Measurements from ENCODE around the gene INAFM1.

Gene INAFM1

DNA sequence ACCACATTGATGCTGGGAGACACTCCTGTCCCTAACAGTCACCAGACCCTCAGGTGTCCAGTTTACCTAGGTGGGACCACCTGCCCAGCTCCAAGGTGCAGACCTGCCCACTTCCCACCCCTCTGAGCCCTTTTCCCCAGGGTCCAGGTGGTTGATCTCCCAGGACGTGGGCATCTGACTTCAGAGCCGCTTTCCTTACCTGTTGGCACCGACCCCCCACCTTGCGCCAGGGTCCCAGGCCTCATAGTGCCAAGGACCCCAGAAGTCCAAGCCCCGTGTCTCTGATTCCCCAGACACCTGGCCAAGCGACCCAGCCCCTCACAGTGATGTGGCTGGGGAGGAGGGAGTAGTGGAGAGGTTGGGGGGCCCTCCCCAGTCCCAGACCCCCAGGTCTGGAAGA is 34.1 kb upstream of the INAFM1 start:
- peak overlapping the region; percentile 53 to 67 (median 66) for H3K4me3 Mint-ChIP-seq
- no peak overlapping the region for H3K27ac Mint-ChIP-seq
- peaks cover 26% of the 10 kb centered on the region for H3K27me3 Mint-ChIP-seq (ENCODE audit: low read depth)
- no peaks in the 10 kb centered on the region for H3K9me3 Mint-ChIP-seq
- TF ChIP-seq, protein P1, sequence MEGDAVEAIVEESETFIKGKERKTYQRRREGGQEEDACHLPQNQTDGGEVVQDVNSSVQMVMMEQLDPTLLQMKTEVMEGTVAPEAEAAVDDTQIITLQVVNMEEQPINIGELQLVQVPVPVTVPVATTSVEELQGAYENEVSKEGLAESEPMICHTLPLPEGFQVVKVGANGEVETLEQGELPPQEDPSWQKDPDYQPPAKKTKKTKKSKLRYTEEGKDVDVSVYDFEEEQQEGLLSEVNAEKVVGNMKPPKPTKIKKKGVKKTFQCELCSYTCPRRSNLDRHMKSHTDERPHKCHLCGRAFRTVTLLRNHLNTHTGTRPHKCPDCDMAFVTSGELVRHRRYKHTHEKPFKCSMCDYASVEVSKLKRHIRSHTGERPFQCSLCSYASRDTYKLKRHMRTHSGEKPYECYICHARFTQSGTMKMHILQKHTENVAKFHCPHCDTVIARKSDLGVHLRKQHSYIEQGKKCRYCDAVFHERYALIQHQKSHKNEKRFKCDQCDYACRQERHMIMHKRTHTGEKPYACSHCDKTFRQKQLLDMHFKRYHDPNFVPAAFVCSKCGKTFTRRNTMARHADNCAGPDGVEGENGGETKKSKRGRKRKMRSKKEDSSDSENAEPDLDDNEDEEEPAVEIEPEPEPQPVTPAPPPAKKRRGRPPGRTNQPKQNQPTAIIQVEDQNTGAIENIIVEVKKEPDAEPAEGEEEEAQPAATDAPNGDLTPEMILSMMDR (IDR thresholded peaks at IDR 0.05; ENCODE audit: unreplicated experiment in 3 of 3), result no peak
- H3K4me1 Mint-ChIP-seq, result peaks cover 12% of the 10 kb centered on the region
- H3K36me3 Mint-ChIP-seq (ENCODE audit: low read depth), result no peaks in the 10 kb centered on the region

DNA sequence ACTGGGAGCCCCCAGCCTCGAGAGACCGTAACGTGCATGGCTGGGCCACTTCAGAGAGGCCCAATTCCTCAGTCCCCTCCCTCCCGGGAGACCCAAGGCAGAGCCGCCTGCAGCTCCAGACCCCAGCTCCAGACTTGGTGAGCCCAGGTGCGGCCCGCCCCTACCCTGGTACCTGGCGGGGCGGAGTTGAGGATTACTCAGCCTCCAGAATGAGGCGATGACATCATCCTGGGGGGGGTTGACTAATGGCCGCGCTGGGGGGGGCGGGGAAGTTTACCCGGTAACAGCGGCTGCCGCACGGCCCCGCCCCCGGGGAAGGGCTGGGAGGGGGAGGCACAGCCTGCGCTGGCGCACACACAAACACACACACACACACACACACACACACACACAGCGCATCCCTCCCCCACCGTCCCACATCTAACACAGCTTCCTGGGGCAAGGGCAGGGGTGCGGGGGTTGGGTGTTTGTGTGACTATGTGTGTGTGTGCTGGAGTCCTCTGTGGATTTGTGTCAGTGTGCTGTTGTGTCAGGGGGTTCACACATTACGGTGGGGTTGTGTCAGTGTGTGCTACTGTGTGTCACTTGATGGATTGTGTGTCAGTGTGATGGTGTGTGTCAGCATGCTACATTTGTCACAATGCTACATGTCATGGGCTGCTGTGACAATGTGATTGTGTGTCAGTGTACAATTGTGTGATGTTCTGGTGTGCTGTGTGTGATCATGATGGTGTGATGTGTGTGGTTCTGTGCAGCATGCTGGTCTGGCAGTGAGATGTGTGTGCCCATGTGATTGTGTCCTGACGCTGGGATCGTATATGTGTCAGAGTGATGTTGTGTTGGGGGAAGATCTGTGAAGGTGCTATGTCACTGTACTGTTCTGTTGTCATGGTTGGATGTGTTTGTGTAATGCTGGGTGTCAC is 33.4 kb upstream of the INAFM1 start:
- H3K27ac Mint-ChIP-seq, result no peak overlapping the region
- H3K4me1 Mint-ChIP-seq, result peaks cover 12% of the 10 kb centered on the region
- H3K36me3 Mint-ChIP-seq (ENCODE audit: low read depth), result no peaks in the 10 kb centered on the region
- H3K4me3 Mint-ChIP-seq, result peak overlapping the region in 1 of 3 experiments; percentile 53
- H3K9me3 Mint-ChIP-seq, result no peaks in the 10 kb centered on the region
- TF ChIP-seq, protein P1 (IDR thresholded peaks at IDR 0.05; ENCODE audit: unreplicated experiment in 3 of 3), result no peak
- H3K27me3 Mint-ChIP-seq (ENCODE audit: low read depth), result peaks cover 23% of the 10 kb centered on the region

DNA sequence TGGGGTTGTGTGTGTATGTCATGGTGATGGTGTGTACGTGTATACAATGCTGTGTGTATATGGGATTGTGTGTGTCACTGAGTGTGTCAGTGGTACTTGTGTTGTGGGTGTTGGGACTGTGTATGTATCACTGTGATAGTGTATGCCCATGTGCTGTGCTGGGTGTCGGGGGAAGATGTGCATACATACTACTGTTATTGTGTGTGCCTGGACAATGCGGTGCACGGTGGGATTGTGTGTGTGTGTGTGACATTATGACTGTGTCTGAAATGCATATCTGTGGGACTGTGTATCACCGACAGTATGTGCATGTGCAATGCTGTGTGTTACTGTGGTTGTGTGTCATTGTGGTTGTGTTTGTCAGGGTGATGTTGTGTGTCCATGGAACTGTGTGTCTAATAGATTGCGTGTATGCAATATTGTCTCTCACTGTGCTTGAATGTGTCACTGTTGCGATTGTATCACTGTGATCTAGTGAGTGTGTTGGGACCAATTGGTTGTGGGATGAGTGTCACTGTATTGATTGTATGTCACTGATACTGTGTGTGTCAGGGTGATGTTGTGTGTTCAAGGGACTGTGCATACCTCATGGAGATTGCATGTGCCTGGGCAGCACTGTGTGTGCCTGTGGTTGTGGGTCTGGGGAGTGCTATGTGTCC is 32.6 kb upstream of the INAFM1 start:
- TF ChIP-seq, protein P1 (IDR thresholded peaks at IDR 0.05; ENCODE audit: unreplicated experiment in 3 of 3), result no peak
- H3K9me3 Mint-ChIP-seq, result no peaks in the 10 kb centered on the region
- no peaks in the 10 kb centered on the region for H3K36me3 Mint-ChIP-seq (ENCODE audit: low read depth)
- peaks cover 22% of the 10 kb centered on the region for H3K27me3 Mint-ChIP-seq (ENCODE audit: low read depth)
- no peak overlapping the region for H3K4me3 Mint-ChIP-seq
- peaks cover 12% of the 10 kb centered on the region for H3K4me1 Mint-ChIP-seq
- H3K27ac Mint-ChIP-seq, result no peak overlapping the region

DNA sequence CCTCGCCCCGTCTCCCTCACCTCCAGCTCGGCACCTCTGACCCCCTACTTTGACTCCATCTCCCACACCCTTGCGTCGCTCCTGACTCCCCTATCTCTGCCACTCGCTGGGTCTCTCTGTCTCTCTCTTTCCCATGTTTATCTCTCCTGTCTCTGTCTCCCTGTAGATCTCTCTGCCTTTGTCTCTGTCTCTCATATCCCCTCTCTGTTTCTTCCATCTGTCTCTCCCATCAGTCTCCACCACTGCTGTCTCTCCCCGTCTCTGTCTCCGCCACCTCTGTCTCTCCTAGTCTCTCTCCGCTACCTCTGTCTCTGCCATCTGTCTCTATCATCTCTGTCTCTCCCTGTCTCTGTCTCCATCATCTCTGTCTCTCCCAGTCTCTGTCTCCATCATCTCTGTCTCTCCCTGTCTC is 31.3 kb upstream of the INAFM1 start:
- H3K27me3 Mint-ChIP-seq (ENCODE audit: low read depth), result peaks cover 28% of the 10 kb centered on the region
- H3K4me1 Mint-ChIP-seq, result peaks cover 17% of the 10 kb centered on the region
- H3K4me3 Mint-ChIP-seq, result peak overlapping the region; percentile 73 to 83 (median 75)
- TF ChIP-seq, protein P1 (IDR thresholded peaks at IDR 0.05; ENCODE audit: unreplicated experiment in 3 of 3), result no peak
- H3K36me3 Mint-ChIP-seq (ENCODE audit: low read depth), result no peaks in the 10 kb centered on the region
- H3K9me3 Mint-ChIP-seq, result no peaks in the 10 kb centered on the region
- peak overlapping the region; percentile 19 to 76 (median 21) for H3K27ac Mint-ChIP-seq

DNA sequence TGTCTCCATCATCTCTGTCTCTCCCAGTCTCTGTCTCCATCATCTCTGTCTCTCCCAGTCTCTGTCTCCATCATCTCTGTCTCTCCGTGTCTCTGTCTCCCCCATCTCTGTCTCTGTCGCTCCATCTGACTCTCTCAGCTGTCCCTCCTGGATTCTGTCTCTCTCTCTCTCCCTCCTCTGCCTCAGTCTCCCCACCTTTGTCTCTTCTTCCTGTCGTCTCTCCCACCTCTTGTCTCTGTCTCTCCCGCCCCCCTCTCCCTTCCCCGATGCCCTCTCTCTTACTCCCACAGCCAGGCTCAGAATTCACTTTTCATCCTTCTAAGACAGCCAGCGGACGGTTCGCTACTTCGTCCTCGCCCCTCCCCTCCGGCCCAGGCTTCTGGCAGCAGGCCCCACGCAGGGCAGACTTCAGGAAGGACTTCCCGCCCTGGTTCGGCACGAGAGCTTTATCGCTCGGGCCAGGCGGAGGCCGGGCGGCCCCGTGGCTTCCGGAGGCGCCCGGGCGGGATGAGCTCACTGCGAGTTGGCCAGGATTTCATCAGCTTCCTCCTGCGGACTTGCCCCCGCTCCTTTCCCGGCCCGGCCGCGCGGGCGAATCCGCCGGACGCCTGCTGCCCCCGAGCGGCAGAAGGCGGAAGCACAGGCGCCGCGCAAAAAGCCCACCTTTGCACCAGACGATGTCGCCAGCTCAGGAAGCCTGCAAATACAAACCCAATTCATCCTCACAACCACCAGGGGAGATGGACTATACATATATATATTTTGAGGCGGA is 30.7 kb upstream of the INAFM1 start:
- Mint-ChIP-seq H3K4me1 (peaks cover 15% of the 10 kb centered on the region), H3K27me3 (ENCODE audit: low read depth) (peaks cover 22% of the 10 kb centered on the region), H3K36me3 (ENCODE audit: low read depth) (no peaks in the 10 kb centered on the region), H3K27ac (peak overlapping the region; percentile 19 to 81 (median 21)), H3K9me3 (no peaks in the 10 kb centered on the region), H3K4me3 (peak overlapping the region; percentile 73 to 83 (median 75))
- TF ChIP-seq, protein P1 (IDR thresholded peaks at IDR 0.05; ENCODE audit: unreplicated experiment in 3 of 3), result peak; percentile 99

Measured in nephron (organoid).